ENCODE results near the gene NPR1. TPM values are rescaled to one million over a fixed set of nuclear protein-coding genes. Genes with fewer than 3 reads are reported as not detected.
A peak's percentile ranks its signal among the peaks of the same experiment; 100 is the strongest.

NPR1 gene
- total RNA-seq, 1 experiment from 2014 or later, result 16.5 TPM

- TF ChIP-seq, protein P1, sequence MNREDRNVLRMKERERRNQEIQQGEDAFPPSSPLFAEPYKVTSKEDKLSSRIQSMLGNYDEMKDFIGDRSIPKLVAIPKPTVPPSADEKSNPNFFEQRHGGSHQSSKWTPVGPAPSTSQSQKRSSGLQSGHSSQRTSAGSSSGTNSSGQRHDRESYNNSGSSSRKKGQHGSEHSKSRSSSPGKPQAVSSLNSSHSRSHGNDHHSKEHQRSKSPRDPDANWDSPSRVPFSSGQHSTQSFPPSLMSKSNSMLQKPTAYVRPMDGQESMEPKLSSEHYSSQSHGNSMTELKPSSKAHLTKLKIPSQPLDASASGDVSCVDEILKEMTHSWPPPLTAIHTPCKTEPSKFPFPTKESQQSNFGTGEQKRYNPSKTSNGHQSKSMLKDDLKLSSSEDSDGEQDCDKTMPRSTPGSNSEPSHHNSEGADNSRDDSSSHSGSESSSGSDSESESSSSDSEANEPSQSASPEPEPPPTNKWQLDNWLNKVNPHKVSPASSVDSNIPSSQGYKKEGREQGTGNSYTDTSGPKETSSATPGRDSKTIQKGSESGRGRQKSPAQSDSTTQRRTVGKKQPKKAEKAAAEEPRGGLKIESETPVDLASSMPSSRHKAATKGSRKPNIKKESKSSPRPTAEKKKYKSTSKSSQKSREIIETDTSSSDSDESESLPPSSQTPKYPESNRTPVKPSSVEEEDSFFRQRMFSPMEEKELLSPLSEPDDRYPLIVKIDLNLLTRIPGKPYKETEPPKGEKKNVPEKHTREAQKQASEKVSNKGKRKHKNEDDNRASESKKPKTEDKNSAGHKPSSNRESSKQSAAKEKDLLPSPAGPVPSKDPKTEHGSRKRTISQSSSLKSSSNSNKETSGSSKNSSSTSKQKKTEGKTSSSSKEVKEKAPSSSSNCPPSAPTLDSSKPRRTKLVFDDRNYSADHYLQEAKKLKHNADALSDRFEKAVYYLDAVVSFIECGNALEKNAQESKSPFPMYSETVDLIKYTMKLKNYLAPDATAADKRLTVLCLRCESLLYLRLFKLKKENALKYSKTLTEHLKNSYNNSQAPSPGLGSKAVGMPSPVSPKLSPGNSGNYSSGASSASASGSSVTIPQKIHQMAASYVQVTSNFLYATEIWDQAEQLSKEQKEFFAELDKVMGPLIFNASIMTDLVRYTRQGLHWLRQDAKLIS (CRISPR knock-in tag; IDR thresholded peaks at IDR 0.05; ENCODE audit: borderline replicate concordance), result no peak
- TF ChIP-seq, protein P2, sequence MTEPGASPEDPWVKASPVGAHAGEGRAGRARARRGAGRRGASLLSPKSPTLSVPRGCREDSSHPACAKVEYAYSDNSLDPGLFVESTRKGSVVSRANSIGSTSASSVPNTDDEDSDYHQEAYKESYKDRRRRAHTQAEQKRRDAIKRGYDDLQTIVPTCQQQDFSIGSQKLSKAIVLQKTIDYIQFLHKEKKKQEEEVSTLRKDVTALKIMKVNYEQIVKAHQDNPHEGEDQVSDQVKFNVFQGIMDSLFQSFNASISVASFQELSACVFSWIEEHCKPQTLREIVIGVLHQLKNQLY (CRISPR knock-in tag; IDR thresholded peaks at IDR 0.05), result no peak
- TF ChIP-seq ZNF423 (CRISPR knock-in tag; IDR thresholded peaks at IDR 0.05), result no peak
- TF ChIP-seq E2F5 (CRISPR knock-in tag; IDR thresholded peaks at IDR 0.05), result no peak
- TF ChIP-seq SMAD4 (CRISPR knock-in tag; IDR thresholded peaks at IDR 0.05), result no peak
- no peak for TF ChIP-seq CREB1 (CRISPR knock-in tag; IDR thresholded peaks at IDR 0.05)
- TF ChIP-seq USF1 (CRISPR knock-in tag; IDR thresholded peaks at IDR 0.05), result no peak
- TF ChIP-seq ZNF121 (CRISPR knock-in tag; IDR thresholded peaks at IDR 0.05), result no peak
- no peak for TF ChIP-seq NFE2L1 (CRISPR knock-in tag; IDR thresholded peaks at IDR 0.05)
- TF ChIP-seq, protein P3, sequence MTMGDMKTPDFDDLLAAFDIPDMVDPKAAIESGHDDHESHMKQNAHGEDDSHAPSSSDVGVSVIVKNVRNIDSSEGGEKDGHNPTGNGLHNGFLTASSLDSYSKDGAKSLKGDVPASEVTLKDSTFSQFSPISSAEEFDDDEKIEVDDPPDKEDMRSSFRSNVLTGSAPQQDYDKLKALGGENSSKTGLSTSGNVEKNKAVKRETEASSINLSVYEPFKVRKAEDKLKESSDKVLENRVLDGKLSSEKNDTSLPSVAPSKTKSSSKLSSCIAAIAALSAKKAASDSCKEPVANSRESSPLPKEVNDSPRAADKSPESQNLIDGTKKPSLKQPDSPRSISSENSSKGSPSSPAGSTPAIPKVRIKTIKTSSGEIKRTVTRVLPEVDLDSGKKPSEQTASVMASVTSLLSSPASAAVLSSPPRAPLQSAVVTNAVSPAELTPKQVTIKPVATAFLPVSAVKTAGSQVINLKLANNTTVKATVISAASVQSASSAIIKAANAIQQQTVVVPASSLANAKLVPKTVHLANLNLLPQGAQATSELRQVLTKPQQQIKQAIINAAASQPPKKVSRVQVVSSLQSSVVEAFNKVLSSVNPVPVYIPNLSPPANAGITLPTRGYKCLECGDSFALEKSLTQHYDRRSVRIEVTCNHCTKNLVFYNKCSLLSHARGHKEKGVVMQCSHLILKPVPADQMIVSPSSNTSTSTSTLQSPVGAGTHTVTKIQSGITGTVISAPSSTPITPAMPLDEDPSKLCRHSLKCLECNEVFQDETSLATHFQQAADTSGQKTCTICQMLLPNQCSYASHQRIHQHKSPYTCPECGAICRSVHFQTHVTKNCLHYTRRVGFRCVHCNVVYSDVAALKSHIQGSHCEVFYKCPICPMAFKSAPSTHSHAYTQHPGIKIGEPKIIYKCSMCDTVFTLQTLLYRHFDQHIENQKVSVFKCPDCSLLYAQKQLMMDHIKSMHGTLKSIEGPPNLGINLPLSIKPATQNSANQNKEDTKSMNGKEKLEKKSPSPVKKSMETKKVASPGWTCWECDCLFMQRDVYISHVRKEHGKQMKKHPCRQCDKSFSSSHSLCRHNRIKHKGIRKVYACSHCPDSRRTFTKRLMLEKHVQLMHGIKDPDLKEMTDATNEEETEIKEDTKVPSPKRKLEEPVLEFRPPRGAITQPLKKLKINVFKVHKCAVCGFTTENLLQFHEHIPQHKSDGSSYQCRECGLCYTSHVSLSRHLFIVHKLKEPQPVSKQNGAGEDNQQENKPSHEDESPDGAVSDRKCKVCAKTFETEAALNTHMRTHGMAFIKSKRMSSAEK (CRISPR knock-in tag; IDR thresholded peaks at IDR 0.05; ENCODE audit: borderline replicate concordance), result no peak
- no peak for TF ChIP-seq ETV6 (CRISPR knock-in tag; IDR thresholded peaks at IDR 0.05)
- no peak for TF ChIP-seq FOXJ3 (CRISPR knock-in tag; IDR thresholded peaks at IDR 0.05; ENCODE audit: borderline replicate concordance)
- no peak for TF ChIP-seq ZNF396 (CRISPR knock-in tag; IDR thresholded peaks at IDR 0.05; ENCODE audit: borderline replicate concordance)
- TF ChIP-seq TEAD4 (CRISPR knock-in tag; IDR thresholded peaks at IDR 0.05), result no peak
- TF ChIP-seq CREM (CRISPR knock-in tag; IDR thresholded peaks at IDR 0.05), result no peak
- no peak for TF ChIP-seq NFYB (CRISPR knock-in tag; conservative IDR thresholded peaks at IDR 0.05; ENCODE audit: low read depth)
- TF ChIP-seq MYBL2 (CRISPR knock-in tag; IDR thresholded peaks at IDR 0.05), result no peak; the same call in 1 of the 2 replicates
- 0 out of 2 replicates have a peak, but pooled peaks have one; percentile 78 for TF ChIP-seq EMX1 (CRISPR knock-in tag; IDR thresholded peaks at IDR 0.05)
- 0 out of 2 replicates have a peak, but pooled peaks have one; percentile 2 for TF ChIP-seq ERG (CRISPR knock-in tag; IDR thresholded peaks at IDR 0.05)
- TF ChIP-seq OVOL2 (CRISPR knock-in tag; IDR thresholded peaks at IDR 0.05; ENCODE audit: borderline replicate concordance), result no peak
- no peak for TF ChIP-seq ESRRA (CRISPR knock-in tag; IDR thresholded peaks at IDR 0.05; ENCODE audit: borderline replicate concordance)
- TF ChIP-seq, protein P4, sequence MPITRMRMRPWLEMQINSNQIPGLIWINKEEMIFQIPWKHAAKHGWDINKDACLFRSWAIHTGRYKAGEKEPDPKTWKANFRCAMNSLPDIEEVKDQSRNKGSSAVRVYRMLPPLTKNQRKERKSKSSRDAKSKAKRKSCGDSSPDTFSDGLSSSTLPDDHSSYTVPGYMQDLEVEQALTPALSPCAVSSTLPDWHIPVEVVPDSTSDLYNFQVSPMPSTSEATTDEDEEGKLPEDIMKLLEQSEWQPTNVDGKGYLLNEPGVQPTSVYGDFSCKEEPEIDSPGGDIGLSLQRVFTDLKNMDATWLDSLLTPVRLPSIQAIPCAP (CRISPR knock-in tag; IDR thresholded peaks at IDR 0.05), result no peak
- TF ChIP-seq, protein P5, sequence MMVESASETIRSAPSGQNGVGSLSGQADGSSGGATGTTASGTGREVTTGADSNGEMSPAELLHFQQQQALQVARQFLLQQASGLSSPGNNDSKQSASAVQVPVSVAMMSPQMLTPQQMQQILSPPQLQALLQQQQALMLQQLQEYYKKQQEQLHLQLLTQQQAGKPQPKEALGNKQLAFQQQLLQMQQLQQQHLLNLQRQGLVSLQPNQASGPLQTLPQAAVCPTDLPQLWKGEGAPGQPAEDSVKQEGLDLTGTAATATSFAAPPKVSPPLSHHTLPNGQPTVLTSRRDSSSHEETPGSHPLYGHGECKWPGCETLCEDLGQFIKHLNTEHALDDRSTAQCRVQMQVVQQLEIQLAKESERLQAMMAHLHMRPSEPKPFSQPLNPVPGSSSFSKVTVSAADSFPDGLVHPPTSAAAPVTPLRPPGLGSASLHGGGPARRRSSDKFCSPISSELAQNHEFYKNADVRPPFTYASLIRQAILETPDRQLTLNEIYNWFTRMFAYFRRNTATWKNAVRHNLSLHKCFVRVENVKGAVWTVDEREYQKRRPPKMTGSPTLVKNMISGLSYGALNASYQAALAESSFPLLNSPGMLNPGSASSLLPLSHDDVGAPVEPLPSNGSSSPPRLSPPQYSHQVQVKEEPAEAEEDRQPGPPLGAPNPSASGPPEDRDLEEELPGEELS (CRISPR knock-in tag; IDR thresholded peaks at IDR 0.05), result no peak
These were observed 30.4 kb upstream of the NPR1 start (continued) for GRCh38 chr1:153648000-153648643.
